HG02884 (cell line): ENCODE data around the gene ZSWIM4.

ENCODE experiments used
- ATAC-seq: cut with Tn5 transposase; IDR thresholded peaks from one replicate; pipeline ENCODE4 v1.9.1; 2021; ENCODE audit warnings: mild to moderate bottlenecking, moderate library complexity; ENCODE audit not compliant: unreplicated experiment

The ZSWIM4 gene

GRCh38 chr19:13806728-13807127, 11.5 kb downstream of the ZSWIM4 start:
- no peak for ATAC-seq

DNA sequence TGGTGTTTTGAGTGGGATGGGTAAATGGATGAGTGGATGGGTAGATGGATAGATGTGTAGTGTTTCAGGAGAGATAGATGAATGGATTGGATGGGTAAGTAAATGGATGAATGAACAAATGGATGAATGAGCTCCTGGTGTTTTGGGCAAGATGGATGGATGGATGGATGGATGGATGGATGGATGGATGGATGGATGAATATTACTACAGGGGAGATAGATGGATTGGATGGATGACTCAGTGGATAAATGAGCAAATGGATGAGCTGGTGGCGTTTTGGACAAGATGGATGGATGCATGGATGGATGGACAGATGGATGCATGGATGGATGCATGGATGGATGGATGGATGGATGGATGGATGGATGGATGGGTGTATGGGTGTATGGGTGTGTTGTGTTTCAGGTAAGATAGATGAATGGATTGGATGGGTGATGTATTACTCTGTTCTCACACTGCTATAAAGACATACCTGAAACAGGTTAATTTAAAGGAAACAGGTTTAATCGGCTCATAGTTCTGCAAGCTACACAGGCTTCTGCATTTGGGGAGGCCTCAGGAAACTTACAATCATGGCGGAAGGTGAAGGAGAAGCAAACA, 12.3 kb downstream of the ZSWIM4 start:
- no peak for ATAC-seq

DNA sequence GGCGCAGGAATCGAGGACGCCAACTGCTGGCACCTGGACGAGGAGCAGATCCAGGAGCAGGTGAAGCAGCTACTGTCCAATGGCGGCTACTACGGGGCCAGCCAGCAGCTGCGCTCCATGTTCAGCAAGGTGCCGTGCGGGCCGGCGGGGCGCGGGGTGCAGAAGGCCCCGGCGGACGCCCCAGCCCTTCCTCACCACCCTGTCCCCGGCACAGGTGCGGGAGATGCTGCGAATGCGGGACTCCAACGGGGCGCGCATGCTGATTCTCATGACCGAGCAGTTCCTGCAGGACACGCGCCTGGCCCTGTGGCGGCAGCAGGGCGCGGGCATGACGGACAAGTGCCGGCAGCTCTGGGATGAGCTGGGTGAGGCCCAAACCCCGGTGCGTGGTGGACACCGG, 13.6 kb downstream of the ZSWIM4 start:
- ATAC-seq = no peak

- ATAC-seq = no peak
Measured at GRCh38 chr19:13812544-13812943, 17.3 kb downstream of the ZSWIM4 start.

GRCh38 chr19:13813147-13813546, 17.9 kb downstream of the ZSWIM4 start:
- ATAC-seq = no peak

- no peak for ATAC-seq
Measured at GRCh38 chr19:13814550-13814949, 19.3 kb downstream of the ZSWIM4 start.

DNA sequence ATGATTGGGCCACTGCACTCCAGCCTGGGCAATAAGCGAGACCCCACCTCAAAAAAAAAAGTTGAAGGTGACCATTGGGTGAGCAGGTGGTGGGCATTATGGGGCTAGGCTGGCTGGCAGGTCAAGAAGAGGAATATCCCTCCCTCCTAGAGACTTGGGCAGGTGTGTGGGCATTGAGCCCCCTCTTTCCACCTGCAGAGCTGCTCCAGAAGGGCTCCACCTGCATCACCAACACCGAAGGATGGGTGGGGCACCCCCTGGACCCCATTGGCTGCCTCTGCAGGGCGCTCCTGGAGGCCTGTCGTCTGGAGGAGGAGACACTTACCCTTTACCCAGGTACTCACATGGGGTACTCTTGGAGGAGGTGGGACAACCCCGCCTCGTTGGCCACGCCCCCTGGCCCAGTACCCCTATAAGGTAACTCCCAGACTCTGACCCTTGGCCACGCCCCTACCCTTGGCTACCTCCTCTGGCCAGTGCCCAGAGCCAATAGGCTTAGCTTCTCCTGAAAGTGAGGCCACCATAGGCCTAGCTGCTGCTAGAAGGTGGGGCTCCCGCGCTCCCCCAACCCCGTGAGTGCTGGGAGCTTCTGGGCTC, 21.9 kb downstream of the ZSWIM4 start:
- ATAC-seq = no peak

GRCh38 chr19:13817615-13818371, 22.6 kb downstream of the ZSWIM4 start:
- ATAC-seq = no peak

- ATAC-seq = no peak
Measured at GRCh38 chr19:13819238-13819637, 24.0 kb downstream of the ZSWIM4 start.

DNA sequence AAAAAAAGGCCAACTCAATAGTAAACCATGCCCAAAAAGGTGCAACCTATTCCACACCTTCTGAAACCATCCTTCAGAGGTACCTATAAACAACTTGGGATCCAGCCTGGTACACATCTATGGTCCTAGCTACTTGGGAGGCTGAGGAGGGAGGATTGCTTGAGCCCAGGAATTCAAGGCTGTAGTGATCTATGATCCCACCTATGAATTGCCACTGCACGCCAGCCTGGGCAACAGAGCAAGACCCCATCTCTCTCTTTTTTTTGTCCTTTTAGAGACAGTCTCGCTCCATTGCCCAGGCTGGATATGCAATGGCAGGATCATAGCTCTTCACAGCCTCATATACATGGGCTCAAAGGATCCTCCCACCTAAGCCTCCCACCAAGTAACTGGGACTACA, 26.0 kb downstream of the ZSWIM4 start:
- ATAC-seq = no peak

DNA sequence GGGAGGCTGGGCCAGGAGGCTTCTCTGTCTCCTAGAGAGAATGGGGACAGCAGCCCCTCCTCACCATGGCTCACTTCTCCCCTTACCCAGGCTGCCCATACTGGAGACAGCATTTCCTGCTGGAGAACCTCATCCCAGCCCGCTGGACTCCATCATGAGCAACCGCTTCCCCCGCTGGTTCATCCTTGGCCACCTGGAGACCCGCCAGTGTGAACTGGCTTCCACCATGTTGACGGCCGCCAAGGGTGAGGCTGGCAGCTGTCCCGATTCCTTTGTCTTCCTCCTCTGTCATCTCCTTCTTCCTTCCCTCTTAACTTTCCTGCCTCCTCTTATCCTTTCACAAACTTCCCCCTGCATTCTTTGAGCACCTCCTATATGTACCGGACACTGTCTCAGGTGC, 28.0 kb downstream of the ZSWIM4 start:
- no peak for ATAC-seq

GRCh38 chr19:13823901-13824300, 28.7 kb downstream of the ZSWIM4 start:
- no peak for ATAC-seq

DNA sequence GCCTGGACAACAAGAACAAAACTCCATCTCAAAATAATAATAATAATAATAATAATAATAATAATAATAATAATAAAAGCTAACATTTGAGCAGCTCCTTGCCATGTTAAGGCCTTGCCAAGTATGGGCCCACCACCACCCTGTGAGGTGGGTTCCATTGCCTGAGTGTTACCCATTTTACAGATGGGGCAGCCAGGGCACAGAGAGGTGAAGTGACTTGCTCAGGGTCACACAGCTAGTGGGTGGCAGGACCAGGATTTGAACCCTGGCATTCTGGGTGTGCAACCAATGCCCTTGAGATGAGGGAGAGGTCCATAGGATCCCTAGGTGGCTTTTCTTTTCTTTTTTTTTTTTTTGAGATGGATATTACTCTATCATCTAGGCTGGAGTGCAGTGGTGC, 29.5 kb downstream of the ZSWIM4 start:
- ATAC-seq = no peak

DNA sequence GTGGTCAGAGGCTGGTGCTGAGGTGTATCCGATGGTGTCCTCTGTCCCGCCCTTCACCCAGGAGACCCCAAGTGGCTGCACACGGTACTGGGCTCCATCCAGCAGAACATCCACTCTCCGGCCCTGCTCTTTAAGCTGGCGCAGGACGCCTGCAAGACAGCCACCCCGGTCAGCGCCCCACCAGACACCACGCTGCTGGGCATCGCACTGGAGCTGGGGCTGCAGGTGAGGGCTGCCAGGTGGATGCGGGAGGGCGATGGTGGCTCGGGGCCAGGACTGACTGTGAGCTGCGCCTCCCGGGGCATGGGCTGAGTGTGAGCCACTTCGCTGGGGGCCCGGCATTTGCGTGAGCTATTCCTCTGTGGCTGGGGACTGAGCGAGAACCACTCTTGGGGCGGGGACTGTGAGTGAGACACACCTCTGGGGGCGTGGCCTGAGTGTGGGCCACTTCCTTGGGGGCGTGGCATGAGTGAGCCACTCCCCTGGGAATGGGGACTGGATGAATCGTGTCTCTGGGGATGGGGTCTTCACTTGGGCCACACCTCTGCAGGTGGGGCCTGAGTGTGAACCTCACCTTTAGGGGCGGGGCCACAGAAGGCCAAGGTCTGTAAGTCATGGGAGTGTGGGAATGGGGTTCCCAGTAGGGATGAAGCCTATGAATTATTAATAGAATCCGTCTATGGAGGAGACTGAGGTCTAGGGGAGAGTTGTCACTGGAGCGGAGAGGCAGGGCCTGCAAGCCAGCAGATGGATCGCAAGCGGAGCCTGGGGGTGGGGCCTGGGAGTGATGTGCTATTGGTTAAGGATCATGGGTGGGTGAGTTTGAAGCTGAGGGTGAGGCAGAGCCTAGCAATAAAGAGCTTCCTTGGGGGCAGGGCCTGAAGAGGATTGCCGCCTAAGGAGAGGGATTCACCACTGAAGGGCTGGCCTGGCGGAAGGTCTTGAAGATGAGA, 30.5 kb downstream of the ZSWIM4 start:
- ATAC-seq = no peak

DNA sequence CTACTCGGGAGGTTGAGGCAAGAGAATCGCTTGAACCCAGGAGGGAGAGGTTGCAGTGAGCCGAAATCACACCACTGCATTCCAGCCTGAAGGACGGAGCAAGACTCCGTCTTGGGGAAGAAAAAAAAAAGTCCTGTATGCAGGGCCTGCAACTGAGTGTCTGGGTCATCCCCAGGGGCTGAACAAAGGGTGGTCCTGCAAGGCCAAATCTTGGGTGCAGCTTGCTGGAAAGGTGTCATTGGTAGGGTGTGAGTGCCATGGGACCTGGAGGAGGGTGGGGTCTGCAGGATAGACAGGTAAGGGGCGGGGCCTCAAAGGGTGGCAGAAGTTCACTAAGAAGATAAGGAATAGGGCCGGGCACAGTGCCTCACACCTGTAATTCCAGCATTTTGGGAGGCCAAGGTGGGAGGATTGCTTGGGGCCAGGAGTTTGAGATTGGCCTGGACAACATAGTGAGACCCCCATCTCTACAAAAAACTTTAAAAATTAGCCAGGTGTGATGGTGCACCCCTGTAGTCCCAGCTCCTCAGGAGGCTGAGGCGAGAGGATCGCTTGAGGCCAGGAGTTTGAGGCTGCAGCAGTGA, 31.5 kb downstream of the ZSWIM4 start:
- ATAC-seq = no peak

- ATAC-seq = no peak
Measured at GRCh38 chr19:13827656-13828055, 32.4 kb downstream of the ZSWIM4 start.

DNA sequence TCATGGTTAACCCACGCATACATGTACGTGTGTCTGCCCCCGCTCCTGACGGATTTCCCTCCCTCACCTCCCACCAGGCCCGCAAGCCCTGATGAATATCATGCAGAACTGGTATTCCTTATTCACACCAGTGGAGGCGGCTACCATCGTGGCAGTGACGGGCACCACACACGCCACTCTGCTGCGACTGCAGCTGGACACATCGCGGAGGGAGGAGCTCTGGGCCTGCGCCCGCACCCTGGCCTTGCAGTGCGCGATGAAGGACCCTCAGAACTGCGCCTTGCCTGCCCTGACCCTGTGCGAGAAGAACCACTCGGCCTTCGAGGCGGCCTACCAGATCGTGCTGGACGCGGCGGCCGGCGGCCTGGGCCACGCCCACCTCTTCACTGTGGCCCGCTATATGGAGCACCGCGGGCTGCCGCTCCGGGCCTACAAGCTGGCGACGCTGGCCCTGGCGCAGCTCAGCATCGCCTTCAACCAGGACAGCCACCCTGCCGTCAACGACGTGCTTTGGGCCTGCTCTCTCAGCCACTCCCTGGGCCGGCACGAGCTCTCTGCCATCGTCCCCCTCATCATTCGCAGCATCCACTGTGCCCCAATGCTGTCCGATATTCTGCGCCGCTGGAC, 35.0 kb downstream of the ZSWIM4 start:
- ATAC-seq = no peak

GRCh38 chr19:13830741-13831536, 35.7 kb downstream of the ZSWIM4 start:
- ATAC-seq = no peak
